Measurements from ENCODE around the gene MAML1.

MAML1 gene

DNA sequence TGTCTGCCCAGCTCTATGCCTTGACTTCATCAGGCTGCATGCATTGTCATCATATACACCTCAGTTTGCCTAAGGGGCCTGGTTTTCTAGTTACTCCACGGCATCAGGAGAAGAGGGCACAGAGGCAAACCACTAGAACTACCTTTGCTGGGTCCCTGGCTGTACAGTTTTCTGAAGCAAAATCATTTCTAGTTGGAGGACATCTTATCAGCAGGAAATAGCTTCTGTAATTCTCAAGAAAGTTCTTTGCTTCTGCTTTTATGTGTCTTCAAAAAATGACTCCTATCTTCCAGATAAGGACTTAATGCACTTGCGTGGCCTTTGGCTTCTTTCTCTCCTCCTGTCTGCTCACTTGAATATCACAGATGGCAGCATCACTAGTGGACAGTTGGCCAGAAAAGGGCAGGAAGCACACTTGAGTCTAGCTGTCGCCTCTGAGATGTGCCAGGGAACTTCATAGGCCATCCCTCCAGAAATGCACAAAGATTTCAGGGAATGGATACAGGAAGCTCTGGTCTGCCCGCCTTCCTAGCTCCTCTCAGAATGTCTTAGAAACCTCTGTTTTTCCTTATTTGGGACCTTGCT lies 38.8 kb downstream of the MAML1 start:
- Histone ChIP-seq H3K4me3 (ENCODE audit: low read length) (no peak overlapping the region), H3K36me3 (ENCODE audit: control insufficient read depth, low read depth, low read length) (peaks cover 78% of the 10 kb centered on the region), H3K27ac (ENCODE audit: low read length) (no peak overlapping the region), H3K9ac (ENCODE audit: low read length) (no peak overlapping the region), H3K4me1 (ENCODE audit: control insufficient read depth, low read depth, low read length) (no peaks in the 10 kb centered on the region), H3K9me3 (ENCODE audit: control insufficient read depth, low read depth, low read length) (no peaks in the 10 kb centered on the region), H3K27me3 (ENCODE audit: control insufficient read depth, insufficient read depth, low read length) (no peaks in the 10 kb centered on the region)

DNA sequence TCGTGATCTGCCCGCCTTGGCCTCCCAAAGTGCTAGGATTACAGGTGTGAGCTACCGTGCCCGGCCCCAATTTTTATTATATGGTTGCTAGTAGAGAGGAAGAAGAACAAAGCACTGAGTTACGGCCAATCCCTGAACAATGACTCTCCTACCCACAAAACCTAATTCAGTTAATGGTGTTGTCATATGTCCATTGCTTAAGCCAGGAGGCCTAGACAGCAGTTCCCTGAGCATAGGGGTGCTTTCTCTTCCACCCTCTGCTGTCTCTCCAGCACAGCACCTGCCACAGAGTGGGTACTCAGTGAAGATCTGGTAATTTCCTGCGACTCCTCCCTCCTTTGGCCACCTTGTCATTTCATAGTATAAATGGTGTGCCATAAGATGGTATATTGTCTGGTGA lies 39.7 kb downstream of the MAML1 start:
- H3K36me3 ChIP-seq (ENCODE audit: control insufficient read depth, low read depth, low read length): peaks cover 75% of the 10 kb centered on the region

DNA sequence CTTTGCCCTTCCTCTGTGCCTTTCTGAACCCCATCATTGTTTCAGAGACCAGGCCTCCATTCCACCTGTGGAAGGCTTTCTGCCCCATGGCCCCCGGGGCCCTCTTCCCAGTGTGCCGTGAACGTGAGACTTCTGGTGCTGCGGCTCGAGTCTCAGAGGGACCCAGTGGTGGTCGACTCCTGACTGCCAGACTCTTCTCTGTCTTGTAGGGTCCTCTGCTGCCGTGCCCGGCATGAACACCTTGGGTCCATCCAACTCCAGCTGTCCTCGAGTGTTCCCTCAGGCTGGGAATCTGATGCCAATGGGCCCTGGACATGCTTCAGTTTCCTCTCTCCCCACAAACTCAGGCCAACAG lies 41.0 kb downstream of the MAML1 start:
- H3K36me3 ChIP-seq (ENCODE audit: control insufficient read depth, low read depth, low read length): peaks cover 82% of the 10 kb centered on the region

More for the DNA sequence above, 39.7 kb downstream of the MAML1 start:
- H3K9me3 ChIP-seq (ENCODE audit: control insufficient read depth, low read depth, low read length): no peaks in the 10 kb centered on the region
- H3K9ac ChIP-seq (ENCODE audit: low read length): no peak overlapping the region
- H3K27ac ChIP-seq (ENCODE audit: low read length): no peak overlapping the region
- no peaks in the 10 kb centered on the region for H3K27me3 ChIP-seq (ENCODE audit: control insufficient read depth, insufficient read depth, low read length)
- no peaks in the 10 kb centered on the region for H3K4me1 ChIP-seq (ENCODE audit: control insufficient read depth, low read depth, low read length)
- no peak overlapping the region for H3K4me3 ChIP-seq (ENCODE audit: low read length)

DNA sequence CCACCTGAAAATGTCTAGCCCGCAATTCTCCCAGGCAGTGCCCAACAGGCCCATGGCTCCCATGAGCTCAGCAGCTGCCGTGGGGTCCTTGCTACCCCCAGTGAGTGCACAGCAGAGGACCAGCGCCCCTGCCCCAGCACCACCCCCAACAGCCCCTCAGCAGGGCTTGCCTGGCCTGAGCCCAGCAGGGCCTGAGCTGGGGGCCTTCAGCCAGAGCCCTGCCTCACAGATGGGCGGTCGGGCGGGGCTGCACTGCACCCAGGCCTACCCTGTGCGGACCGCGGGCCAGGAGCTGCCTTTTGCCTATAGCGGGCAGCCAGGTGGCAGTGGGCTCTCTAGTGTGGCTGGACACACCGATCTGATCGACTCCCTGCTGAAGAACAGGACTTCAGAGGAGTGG lies 41.8 kb downstream of the MAML1 start:
- no peak overlapping the region for H3K4me3 ChIP-seq (ENCODE audit: low read length)
- no peaks in the 10 kb centered on the region for H3K9me3 ChIP-seq (ENCODE audit: control insufficient read depth, low read depth, low read length)
- no peaks in the 10 kb centered on the region for H3K27me3 ChIP-seq (ENCODE audit: control insufficient read depth, insufficient read depth, low read length)
- H3K9ac ChIP-seq (ENCODE audit: low read length): no peak overlapping the region
- H3K36me3 ChIP-seq (ENCODE audit: control insufficient read depth, low read depth, low read length): peaks cover 76% of the 10 kb centered on the region
- H3K4me1 ChIP-seq (ENCODE audit: control insufficient read depth, low read depth, low read length): no peaks in the 10 kb centered on the region
- H3K27ac ChIP-seq (ENCODE audit: low read length): no peak overlapping the region

More for the DNA sequence above, 41.0 kb downstream of the MAML1 start:
- no peaks in the 10 kb centered on the region for H3K27me3 ChIP-seq (ENCODE audit: control insufficient read depth, insufficient read depth, low read length)
- H3K9ac ChIP-seq (ENCODE audit: low read length): no peak overlapping the region
- no peak overlapping the region for H3K27ac ChIP-seq (ENCODE audit: low read length)
- no peak overlapping the region for H3K4me3 ChIP-seq (ENCODE audit: low read length)
- no peaks in the 10 kb centered on the region for H3K9me3 ChIP-seq (ENCODE audit: control insufficient read depth, low read depth, low read length)
- no peaks in the 10 kb centered on the region for H3K4me1 ChIP-seq (ENCODE audit: control insufficient read depth, low read depth, low read length)

DNA sequence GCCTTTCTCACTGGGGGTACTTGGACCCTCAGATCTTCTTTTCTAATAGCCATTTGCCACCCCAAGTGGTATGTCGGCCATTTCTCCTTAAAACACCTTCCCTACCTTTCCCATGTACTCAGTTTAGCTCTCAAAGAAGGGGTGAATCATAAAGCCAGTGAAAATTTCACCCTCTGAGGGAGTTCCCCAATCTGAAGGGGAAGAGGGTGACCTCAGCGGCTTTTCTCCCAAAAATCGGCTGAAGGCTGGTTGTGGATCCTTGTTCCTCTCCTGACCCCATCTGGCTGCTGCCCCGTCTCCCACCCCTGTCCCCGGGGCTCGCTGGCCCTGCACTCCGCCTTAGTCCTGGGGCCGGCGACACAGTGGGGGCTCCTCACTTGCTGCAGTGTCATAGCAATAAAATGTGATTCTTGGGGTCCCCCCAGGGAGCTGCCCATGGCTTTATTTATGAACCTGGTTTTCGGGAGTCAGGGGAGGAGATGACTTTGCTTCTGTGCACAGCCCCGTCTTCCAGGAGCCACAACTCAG lies 43.9 kb downstream of the MAML1 start:
- H3K9me3 ChIP-seq (ENCODE audit: control insufficient read depth, low read depth, low read length): no peaks in the 10 kb centered on the region
- no peaks in the 10 kb centered on the region for H3K4me1 ChIP-seq (ENCODE audit: control insufficient read depth, low read depth, low read length)
- H3K4me3 ChIP-seq (ENCODE audit: low read length): no peak overlapping the region
- peaks cover 57% of the 10 kb centered on the region for H3K36me3 ChIP-seq (ENCODE audit: control insufficient read depth, low read depth, low read length)
- H3K27ac ChIP-seq (ENCODE audit: low read length): no peak overlapping the region
- no peak overlapping the region for H3K9ac ChIP-seq (ENCODE audit: low read length)
- no peaks in the 10 kb centered on the region for H3K27me3 ChIP-seq (ENCODE audit: control insufficient read depth, insufficient read depth, low read length)

DNA sequence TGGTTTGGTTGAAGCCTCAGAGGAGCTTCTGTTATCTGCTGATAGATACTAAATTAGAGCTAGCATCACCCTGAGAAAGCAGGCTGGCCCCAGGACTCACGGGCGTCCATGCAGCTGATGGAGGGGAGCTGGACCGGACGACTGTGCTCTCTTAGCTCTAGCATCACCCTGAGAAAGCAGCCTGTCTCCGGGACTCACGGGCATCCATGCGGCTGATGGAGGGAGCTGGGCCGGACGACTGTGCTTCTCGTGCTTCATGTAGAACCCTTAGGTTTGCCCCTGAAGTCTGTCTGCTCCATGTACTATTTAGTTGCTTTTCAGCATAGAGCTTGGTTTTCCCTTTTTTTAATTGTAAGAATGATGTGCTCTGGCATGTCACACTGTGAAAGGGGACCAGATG lies 44.8 kb downstream of the MAML1 start:
- no peak overlapping the region for H3K9ac ChIP-seq (ENCODE audit: low read length)
- H3K27ac ChIP-seq (ENCODE audit: low read length): no peak overlapping the region
- no peaks in the 10 kb centered on the region for H3K27me3 ChIP-seq (ENCODE audit: control insufficient read depth, insufficient read depth, low read length)
- no peaks in the 10 kb centered on the region for H3K9me3 ChIP-seq (ENCODE audit: control insufficient read depth, low read depth, low read length)
- peaks cover 49% of the 10 kb centered on the region for H3K36me3 ChIP-seq (ENCODE audit: control insufficient read depth, low read depth, low read length)
- no peaks in the 10 kb centered on the region for H3K4me1 ChIP-seq (ENCODE audit: control insufficient read depth, low read depth, low read length)
- no peak overlapping the region for H3K4me3 ChIP-seq (ENCODE audit: low read length)

DNA sequence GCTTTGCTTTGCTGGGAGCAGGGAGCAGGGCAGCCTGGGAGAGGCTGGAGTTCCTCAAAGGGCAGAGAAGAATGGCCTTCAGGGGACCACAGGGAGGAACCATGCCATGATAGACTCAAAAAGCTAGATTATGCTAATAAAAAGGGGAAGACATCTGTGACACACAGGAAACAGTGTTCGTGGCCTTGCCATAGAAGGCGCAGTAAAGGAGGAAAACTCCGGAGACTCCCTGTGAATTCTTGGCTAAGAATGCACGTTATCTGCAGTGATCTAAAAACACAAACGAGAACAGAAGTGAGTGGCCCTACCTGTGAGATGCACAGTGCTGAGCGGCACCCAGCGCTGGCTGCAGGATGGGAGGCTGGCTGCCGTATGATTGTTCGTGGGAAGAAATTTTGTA lies 45.3 kb downstream of the MAML1 start:
- Histone ChIP-seq H3K4me1 (ENCODE audit: control insufficient read depth, low read depth, low read length) (no peaks in the 10 kb centered on the region), H3K36me3 (ENCODE audit: control insufficient read depth, low read depth, low read length) (peaks cover 46% of the 10 kb centered on the region), H3K27me3 (ENCODE audit: control insufficient read depth, insufficient read depth, low read length) (no peaks in the 10 kb centered on the region), H3K27ac (ENCODE audit: low read length) (no peak overlapping the region), H3K9ac (ENCODE audit: low read length) (no peak overlapping the region), H3K4me3 (ENCODE audit: low read length) (no peak overlapping the region), H3K9me3 (ENCODE audit: control insufficient read depth, low read depth, low read length) (no peaks in the 10 kb centered on the region)

DNA sequence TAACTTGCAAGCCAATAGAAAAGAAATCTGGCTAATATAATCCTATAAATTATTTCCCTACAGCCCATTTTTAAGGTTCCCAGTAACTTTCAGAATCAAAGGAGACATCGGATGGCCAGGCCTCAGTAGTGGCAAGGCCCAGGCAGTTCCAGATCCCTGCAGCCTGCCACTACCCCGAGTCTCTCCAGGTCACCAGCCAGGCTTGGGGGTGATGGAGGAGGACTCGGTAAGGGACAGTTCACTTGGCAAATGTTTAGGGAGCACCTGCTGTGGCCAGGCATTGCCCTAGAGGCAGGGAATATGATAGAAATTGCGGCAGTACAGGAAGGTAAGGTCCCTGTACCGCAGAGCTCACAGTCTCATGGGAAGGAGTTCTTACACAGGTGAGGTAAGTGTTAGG lies 46.0 kb downstream of the MAML1 start:
- H3K27me3 ChIP-seq (ENCODE audit: control insufficient read depth, insufficient read depth, low read length): no peaks in the 10 kb centered on the region
- no peaks in the 10 kb centered on the region for H3K9me3 ChIP-seq (ENCODE audit: control insufficient read depth, low read depth, low read length)
- no peak overlapping the region for H3K4me3 ChIP-seq (ENCODE audit: low read length)
- H3K27ac ChIP-seq (ENCODE audit: low read length): no peak overlapping the region
- peaks cover 40% of the 10 kb centered on the region for H3K36me3 ChIP-seq (ENCODE audit: control insufficient read depth, low read depth, low read length)
- H3K4me1 ChIP-seq (ENCODE audit: control insufficient read depth, low read depth, low read length): no peaks in the 10 kb centered on the region
- no peak overlapping the region for H3K9ac ChIP-seq (ENCODE audit: low read length)

DNA sequence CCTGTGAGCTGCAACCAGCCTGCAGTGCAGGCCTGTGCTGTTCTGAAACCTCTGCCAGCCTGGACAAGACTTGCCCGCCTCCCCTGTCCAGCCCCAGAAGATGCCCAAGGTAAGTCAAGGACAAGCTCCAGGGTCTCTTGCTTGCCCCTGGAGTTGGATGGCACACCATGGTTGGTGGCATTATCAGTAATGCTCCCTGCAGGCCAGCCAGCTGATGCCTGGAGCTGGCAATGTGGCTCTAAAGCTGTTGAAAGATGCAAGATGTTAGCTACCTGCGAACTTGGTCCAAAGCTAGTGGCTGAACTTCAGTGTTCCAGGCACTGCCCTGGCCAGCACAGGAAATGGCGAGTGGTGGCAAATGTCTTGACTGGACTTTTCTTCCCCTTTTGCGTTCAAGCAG lies 47.2 kb downstream of the MAML1 start:
- Histone ChIP-seq H3K27ac (ENCODE audit: low read length) (no peak overlapping the region), H3K9me3 (ENCODE audit: control insufficient read depth, low read depth, low read length) (no peaks in the 10 kb centered on the region), H3K4me1 (ENCODE audit: control insufficient read depth, low read depth, low read length) (no peaks in the 10 kb centered on the region), H3K36me3 (ENCODE audit: control insufficient read depth, low read depth, low read length) (peaks cover 28% of the 10 kb centered on the region), H3K4me3 (ENCODE audit: low read length) (no peak overlapping the region), H3K9ac (ENCODE audit: low read length) (no peak overlapping the region), H3K27me3 (ENCODE audit: control insufficient read depth, insufficient read depth, low read length) (no peaks in the 10 kb centered on the region)

DNA sequence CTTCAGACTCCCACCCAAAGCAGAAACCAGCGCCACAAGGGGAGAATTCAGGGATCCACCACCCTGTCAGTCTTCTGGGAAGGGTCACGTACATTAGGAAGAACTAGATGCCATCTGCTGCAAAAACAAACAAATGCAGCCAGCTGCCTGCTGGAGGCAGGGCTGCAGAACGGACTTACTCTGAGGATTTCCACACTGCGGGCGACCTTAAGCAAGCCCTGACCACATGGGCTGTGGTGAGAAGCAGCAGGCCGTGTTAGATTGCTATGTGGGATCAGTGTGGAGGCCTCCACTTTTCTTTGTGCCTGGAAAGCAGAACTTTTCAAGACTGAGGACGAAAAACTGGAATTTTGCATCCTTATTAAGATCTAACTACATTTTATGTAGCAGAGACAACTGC lies 47.7 kb downstream of the MAML1 start:
- no peaks in the 10 kb centered on the region for H3K4me1 ChIP-seq (ENCODE audit: control insufficient read depth, low read depth, low read length)
- no peak overlapping the region for H3K27ac ChIP-seq (ENCODE audit: low read length)
- H3K36me3 ChIP-seq (ENCODE audit: control insufficient read depth, low read depth, low read length): peaks cover 25% of the 10 kb centered on the region
- H3K27me3 ChIP-seq (ENCODE audit: control insufficient read depth, insufficient read depth, low read length): no peaks in the 10 kb centered on the region
- no peaks in the 10 kb centered on the region for H3K9me3 ChIP-seq (ENCODE audit: control insufficient read depth, low read depth, low read length)
- H3K9ac ChIP-seq (ENCODE audit: low read length): no peak overlapping the region
- no peak overlapping the region for H3K4me3 ChIP-seq (ENCODE audit: low read length)

DNA sequence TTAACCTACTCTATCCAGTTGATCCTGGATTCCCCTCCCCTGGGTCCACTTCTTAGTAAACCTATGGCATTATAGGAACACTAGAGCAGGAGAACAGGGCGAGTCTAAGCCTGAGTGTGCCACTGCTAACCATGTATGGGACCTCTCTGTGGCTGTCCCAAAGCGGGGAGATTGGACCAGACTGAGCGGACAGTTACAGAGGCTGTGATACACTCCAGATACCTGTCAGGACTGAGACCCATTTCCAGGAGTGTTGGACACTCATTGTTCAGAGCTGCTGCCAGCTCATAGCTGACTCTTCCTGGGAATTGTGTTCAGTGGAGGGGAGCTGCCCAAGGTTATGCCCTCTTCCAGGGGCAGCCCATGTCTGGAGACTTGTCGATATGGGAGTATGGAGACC lies 49.2 kb downstream of the MAML1 start:
- Histone ChIP-seq H3K9ac (ENCODE audit: low read length) (no peak overlapping the region), H3K9me3 (ENCODE audit: control insufficient read depth, low read depth, low read length) (no peaks in the 10 kb centered on the region), H3K27ac (ENCODE audit: low read length) (no peak overlapping the region), H3K4me3 (ENCODE audit: low read length) (no peak overlapping the region), H3K27me3 (ENCODE audit: control insufficient read depth, insufficient read depth, low read length) (no peaks in the 10 kb centered on the region), H3K4me1 (ENCODE audit: control insufficient read depth, low read depth, low read length) (no peaks in the 10 kb centered on the region), H3K36me3 (ENCODE audit: control insufficient read depth, low read depth, low read length) (peaks cover 14% of the 10 kb centered on the region)

DNA sequence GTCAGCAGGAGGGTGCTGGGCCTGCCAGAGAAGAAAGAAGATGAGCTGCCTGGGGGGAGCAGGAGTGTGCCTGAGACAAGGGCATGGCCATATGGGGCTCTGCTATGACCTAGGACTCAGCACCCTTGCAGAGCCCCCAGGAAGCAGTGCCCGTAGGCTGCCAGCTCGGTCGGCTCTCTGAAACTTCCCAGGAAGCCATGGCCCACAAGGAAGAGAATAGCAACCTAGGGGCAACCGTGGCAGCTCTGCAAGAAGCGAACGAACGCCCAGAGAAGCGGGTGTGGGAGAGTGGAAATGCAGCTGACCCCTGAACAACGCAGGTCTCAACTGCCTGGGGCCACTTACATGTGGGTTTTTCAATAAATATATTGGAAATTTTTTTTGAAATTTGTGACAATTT lies 50.5 kb downstream of the MAML1 start:
- Histone ChIP-seq H3K36me3 (ENCODE audit: control insufficient read depth, low read depth, low read length) (peaks cover 6% of the 10 kb centered on the region), H3K9me3 (ENCODE audit: control insufficient read depth, low read depth, low read length) (no peaks in the 10 kb centered on the region), H3K9ac (ENCODE audit: low read length) (no peak overlapping the region), H3K27me3 (ENCODE audit: control insufficient read depth, insufficient read depth, low read length) (no peaks in the 10 kb centered on the region), H3K27ac (ENCODE audit: low read length) (no peak overlapping the region), H3K4me1 (ENCODE audit: control insufficient read depth, low read depth, low read length) (no peaks in the 10 kb centered on the region), H3K4me3 (ENCODE audit: low read length) (no peak overlapping the region)

All from iPS-18a (cell line).